CD4-positive, CD25-positive, alpha-beta regulatory T cell (primary cell): ENCODE data around the gene CHST11. TPM values are rescaled to one million over a fixed set of nuclear protein-coding genes. Genes with fewer than 3 reads are reported as not detected.

Experiments used
- ATAC-seq, 2 donors: fragments of 150-1000 bp; cut with Tn5 transposase; one replicate each; pipeline ENCODE4 v1.10.0; 2021; ENCODE audit warnings: low read depth in 2 of 2, moderate number of reproducible peaks in 2 of 2, moderate library complexity in 1 of 2
- DNase-seq, 3 donors: peaks; one replicate each; pipeline versions ENCODE4 v3.0.0 to v3.0.0-alpha.2; 2012 to 2022; ENCODE audit warnings: mixed read lengths in 1 of 3
- H3K27ac ChIP-seq: one replicate; pipeline ENCODE4 v1.7.0; 2013; ENCODE audit warnings: mild to moderate bottlenecking, low read length; ENCODE audit not compliant: insufficient read depth, poor library complexity, severe bottlenecking
- H3K27me3 ChIP-seq: one replicate; pipeline ENCODE4 v1.7.0; 2013; ENCODE audit warnings: low read length; ENCODE audit not compliant: control insufficient read depth, insufficient read depth
- H3K36me3 ChIP-seq: one replicate; pipeline ENCODE4 v1.7.0; 2013; ENCODE audit warnings: mild to moderate bottlenecking, low read length, moderate library complexity; ENCODE audit not compliant: control insufficient read depth, insufficient read depth
- H3K4me1 ChIP-seq: 2 replicates; pipeline ENCODE4 v1.7.0; 2013; ENCODE audit warnings: mild to moderate bottlenecking, low read length; ENCODE audit not compliant: insufficient read depth, control insufficient read depth, poor library complexity, severe bottlenecking
- H3K4me3 ChIP-seq: one replicate; pipeline ENCODE4 v1.7.0; 2013; ENCODE audit warnings: low read depth, mild to moderate bottlenecking, low read length, moderate library complexity
- H3K9me3 ChIP-seq, 2 experiments: 1 replicate in 1 of 2; 2 replicates in 1 of 2; pipeline ENCODE4 v1.7.0; 2013; ENCODE audit warnings: low read length in 2 of 2, mild to moderate bottlenecking in 1 of 2, moderate library complexity in 1 of 2; ENCODE audit not compliant: control insufficient read depth in 2 of 2
- H3K27ac Mint-ChIP-seq, 3 donors: one replicate each; pipeline ENCODE4 v1.8.0; 2020 to 2022; ENCODE audit warnings: mild to moderate bottlenecking in 3 of 3, mixed read lengths in 3 of 3, moderate library complexity in 2 of 3
- H3K27me3 Mint-ChIP-seq: one replicate; pipeline ENCODE4 v1.8.0; 2022; ENCODE audit warnings: mild to moderate bottlenecking, mixed read lengths
- H3K36me3 Mint-ChIP-seq: one replicate; pipeline ENCODE4 v1.8.0; 2020; ENCODE audit warnings: mixed read lengths
- H3K4me1 Mint-ChIP-seq, 4 donors: one replicate each; pipeline ENCODE4 v1.8.0; 2020 to 2022; ENCODE audit warnings: mixed read lengths in 4 of 4, mild to moderate bottlenecking in 1 of 4
- H3K4me3 Mint-ChIP-seq, 4 donors: one replicate each; pipeline ENCODE4 v1.8.0; 2020 to 2022; ENCODE audit warnings: mild to moderate bottlenecking in 4 of 4, mixed read lengths in 4 of 4, moderate library complexity in 3 of 4
- H3K9me3 Mint-ChIP-seq, 7 donors: one replicate each; pipeline ENCODE4 v1.8.0; 2020 to 2022; ENCODE audit warnings: mixed read lengths in 7 of 7, mild to moderate bottlenecking in 3 of 7, moderate library complexity in 2 of 7
- polyA plus RNA-seq, 4 donors: library from polyadenylated mRNA; unstranded; fragments of 300-500 nt; fragmentation: Illumina TruSeq; gene quantifications; one replicate each; pipeline ENCODE4 v1.2.3, GENCODE V29; 2021
- total RNA-seq: library from RNA; stranded (reverse); gene quantifications from one replicate; pipeline ENCODE4 v1.2.3, GENCODE V29; 2022

Gene CHST11
- total and polyA plus RNA-seq, 5 donors from 2014 or later = 70.2 to 192 (median 105) TPM

GRCh38 chr12:104506676-104507401 is 50.1 kb downstream of the CHST11 start:
- no peak overlapping the region for H3K27ac ChIP-seq
- no peak for DNase-seq
- H3K36me3 ChIP-seq = peaks cover 9% of the 10 kb centered on the region
- ATAC-seq = no peak
- H3K36me3 Mint-ChIP-seq = peaks cover 30% of the 10 kb centered on the region
- peaks cover 0 to 3% (median 0%) of the 10 kb centered on the region in 7 donors for H3K9me3 Mint-ChIP-seq
- H3K4me3 Mint-ChIP-seq = peak overlapping the region in 2 of 4 donors; percentile 40 to 68
- peaks cover 39 to 99% (median 87%) of the 10 kb centered on the region in 4 donors for H3K4me1 Mint-ChIP-seq
- no peaks in the 10 kb centered on the region for H3K27me3 ChIP-seq
- peak overlapping the region; percentile 70 to 98 (median 80) for H3K27ac Mint-ChIP-seq
- H3K9me3 ChIP-seq = no peaks in the 10 kb centered on the region
- H3K4me1 ChIP-seq = peaks cover 85% of the 10 kb centered on the region
- H3K27me3 Mint-ChIP-seq = no peaks in the 10 kb centered on the region
- H3K4me3 ChIP-seq = peak overlapping the region; percentile 2

- H3K9me3 Mint-ChIP-seq = peaks cover 0 to 3% (median 0%) of the 10 kb centered on the region in 7 donors
- H3K4me3 Mint-ChIP-seq = peak overlapping the region in 3 of 4 donors; percentile 1 to 74 (median 40)
- peaks cover 44 to 97% (median 85%) of the 10 kb centered on the region in 4 donors for H3K4me1 Mint-ChIP-seq
- Histone ChIP-seq H3K9me3 (no peaks in the 10 kb centered on the region), H3K4me3 (peak overlapping the region; percentile 2), H3K36me3 (peaks cover 9% of the 10 kb centered on the region), H3K27ac (peak overlapping the region; percentile 26), H3K27me3 (no peaks in the 10 kb centered on the region), H3K4me1 (peaks cover 77% of the 10 kb centered on the region)
- ATAC-seq (no peak), DNase-seq (no peak)
- peaks cover 34% of the 10 kb centered on the region for H3K36me3 Mint-ChIP-seq
- peak overlapping the region; percentile 80 to 98 (median 87) for H3K27ac Mint-ChIP-seq
- no peaks in the 10 kb centered on the region for H3K27me3 Mint-ChIP-seq
Measured at GRCh38 chr12:104507672-104508071, 50.9 kb downstream of the CHST11 start.

DNA sequence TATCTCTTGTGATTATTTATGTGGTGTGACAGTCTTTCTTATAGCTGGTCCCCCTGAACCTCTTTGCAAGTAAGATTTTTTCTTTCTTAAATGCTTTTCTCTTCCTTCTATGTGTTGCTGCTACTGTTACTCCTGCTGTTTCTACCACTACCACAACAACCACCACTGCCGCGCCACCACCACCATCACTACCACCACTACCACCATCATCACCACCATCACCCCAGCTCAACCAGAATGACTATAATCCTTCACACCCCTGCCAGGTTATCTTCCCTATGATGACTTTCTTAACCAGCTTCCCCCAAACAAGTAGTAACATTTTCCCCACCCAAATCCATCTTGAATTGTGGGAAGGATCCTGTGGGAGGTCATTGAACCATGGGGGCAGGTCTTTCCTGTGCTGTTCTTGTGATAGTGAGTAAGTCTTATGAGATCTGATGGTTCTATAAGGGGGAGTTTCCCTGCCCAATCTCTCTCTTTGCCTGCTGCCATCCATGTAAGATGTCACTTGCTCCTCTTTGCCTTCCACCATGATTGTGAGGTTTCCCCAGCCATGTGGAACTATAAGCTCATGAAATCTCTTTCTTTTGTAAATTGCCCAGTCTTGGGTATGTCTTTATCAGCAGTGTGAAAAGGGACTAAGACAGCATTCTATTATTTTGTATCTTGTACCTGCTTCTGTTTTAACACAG is 52.2 kb downstream of the CHST11 start:
- no peak for DNase-seq
- peaks cover 9% of the 10 kb centered on the region for H3K36me3 ChIP-seq
- H3K4me3 Mint-ChIP-seq = peak overlapping the region in 3 of 4 donors; percentile 27 to 59 (median 59)
- no peaks in the 10 kb centered on the region for H3K27me3 ChIP-seq
- H3K27ac Mint-ChIP-seq = peak overlapping the region; percentile 44 to 98 (median 80)
- peaks cover 30% of the 10 kb centered on the region for H3K36me3 Mint-ChIP-seq
- H3K4me3 ChIP-seq = no peak overlapping the region
- no peaks in the 10 kb centered on the region for H3K27me3 Mint-ChIP-seq
- peaks cover 0 to 3% (median 0%) of the 10 kb centered on the region in 7 donors for H3K9me3 Mint-ChIP-seq
- H3K4me1 ChIP-seq = peaks cover 66% of the 10 kb centered on the region
- peaks cover 38 to 93% (median 77%) of the 10 kb centered on the region in 4 donors for H3K4me1 Mint-ChIP-seq
- no peaks in the 10 kb centered on the region for H3K9me3 ChIP-seq
- peak overlapping the region; percentile 26 for H3K27ac ChIP-seq
- no peak for ATAC-seq

DNA sequence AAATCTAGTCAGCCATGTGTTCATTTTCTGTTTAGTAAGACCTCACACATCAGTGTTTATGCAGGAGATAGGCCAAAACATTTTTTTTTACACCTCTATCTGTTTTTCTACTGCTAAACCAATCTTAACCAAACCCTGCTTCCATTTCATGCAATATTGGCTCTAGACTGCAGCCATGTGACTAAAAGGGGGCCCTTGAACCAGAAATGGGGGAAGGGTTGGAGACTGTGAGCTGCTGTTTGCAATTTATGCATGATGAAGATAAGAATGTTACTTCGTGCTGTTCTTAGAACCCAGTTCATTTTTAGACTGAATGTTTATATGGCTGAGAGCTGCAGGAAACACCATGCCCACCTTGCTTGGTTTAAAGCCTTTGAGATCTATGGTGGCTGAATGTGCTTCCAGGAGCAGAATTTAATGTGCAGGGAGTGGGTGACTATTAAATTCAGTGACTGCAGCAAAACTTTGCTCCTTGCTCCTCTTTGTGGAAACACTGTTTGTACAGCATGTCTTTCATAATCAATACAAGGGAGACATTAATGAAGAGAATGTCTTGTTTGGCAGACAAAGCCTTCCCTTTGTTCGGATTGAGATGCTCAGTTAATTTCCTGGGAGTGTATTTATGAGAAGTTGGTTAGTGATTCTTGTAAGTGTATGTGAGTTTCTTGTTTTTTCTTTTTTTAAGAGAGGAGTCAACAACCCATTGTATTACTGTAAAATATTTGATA is 53.6 kb downstream of the CHST11 start:
- peaks cover 31% of the 10 kb centered on the region for H3K36me3 Mint-ChIP-seq
- peaks cover 0 to 3% (median 0%) of the 10 kb centered on the region in 7 donors for H3K9me3 Mint-ChIP-seq
- peak overlapping the region; percentile 49 for H3K4me3 ChIP-seq
- no peaks in the 10 kb centered on the region for H3K27me3 ChIP-seq
- H3K4me1 ChIP-seq = peaks cover 54% of the 10 kb centered on the region
- no peaks in the 10 kb centered on the region for H3K9me3 ChIP-seq
- peak overlapping the region; percentile 42 for H3K27ac ChIP-seq
- peak overlapping the region; percentile 45 to 76 (median 64) for H3K4me3 Mint-ChIP-seq
- H3K27ac Mint-ChIP-seq = peak overlapping the region; percentile 70 to 81 (median 76)
- H3K4me1 Mint-ChIP-seq = peaks cover 40 to 93% (median 78%) of the 10 kb centered on the region in 4 donors
- peak in 1 of 3 donors; percentile 89 for DNase-seq
- peaks cover 9% of the 10 kb centered on the region for H3K36me3 ChIP-seq
- ATAC-seq = peak; percentile 71 to 85
- H3K27me3 Mint-ChIP-seq = no peaks in the 10 kb centered on the region

DNA sequence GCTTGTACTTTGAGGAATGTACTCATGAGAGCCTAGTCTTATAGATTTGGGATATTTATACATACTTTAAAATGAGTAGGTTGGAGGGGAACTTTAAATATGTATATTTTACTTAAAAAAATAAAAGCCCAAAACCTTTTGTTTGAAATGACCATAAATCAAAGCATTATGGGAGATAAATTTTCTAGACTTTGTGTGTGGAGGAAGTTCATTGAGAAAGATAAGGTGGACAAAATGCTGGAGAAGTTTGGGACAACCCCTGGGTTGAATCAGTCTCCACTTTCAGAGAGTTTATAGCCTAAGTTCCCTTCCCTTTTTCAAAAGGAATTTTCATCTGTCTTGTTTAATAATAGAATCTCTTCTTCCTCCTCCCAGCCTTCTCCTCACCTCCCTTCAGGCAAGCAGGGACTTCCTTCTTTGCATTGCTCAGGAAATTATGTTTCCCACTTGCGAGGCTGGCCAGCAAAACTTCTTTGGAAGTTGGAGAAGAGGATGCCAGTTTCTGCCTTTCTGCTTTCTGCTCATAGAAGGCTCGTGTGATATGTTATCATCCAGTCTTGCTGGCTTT is 54.2 kb downstream of the CHST11 start:
- Histone ChIP-seq H3K9me3 (no peaks in the 10 kb centered on the region), H3K36me3 (peaks cover 9% of the 10 kb centered on the region), H3K27me3 (no peaks in the 10 kb centered on the region), H3K4me3 (peak overlapping the region; percentile 49), H3K4me1 (peaks cover 48% of the 10 kb centered on the region), H3K27ac (no peak overlapping the region)
- Mint-ChIP-seq H3K36me3 (peaks cover 29% of the 10 kb centered on the region), H3K27ac (peak overlapping the region; percentile 72 to 81 (median 78)), H3K4me3 (peak overlapping the region in 3 of 4 donors; percentile 59 to 76 (median 69)), H3K9me3 (peaks cover 0 to 3% (median 0%) of the 10 kb centered on the region in 7 donors), H3K27me3 (no peaks in the 10 kb centered on the region), H3K4me1 (peaks cover 42 to 93% (median 78%) of the 10 kb centered on the region in 4 donors)
- DNase-seq (no peak), ATAC-seq (no peak)

GRCh38 chr12:104513681-104514080 is 56.9 kb downstream of the CHST11 start:
- Mint-ChIP-seq H3K27ac (peak overlapping the region in 2 of 3 donors; percentile 28 to 44), H3K9me3 (peaks cover 0 to 3% (median 0%) of the 10 kb centered on the region in 7 donors), H3K27me3 (no peaks in the 10 kb centered on the region), H3K4me3 (peak overlapping the region in 2 of 4 donors; percentile 45 to 51), H3K4me1 (peaks cover 39 to 93% (median 77%) of the 10 kb centered on the region in 4 donors), H3K36me3 (peaks cover 17% of the 10 kb centered on the region)
- H3K36me3 ChIP-seq = peaks cover 3% of the 10 kb centered on the region
- H3K4me1 ChIP-seq = peaks cover 58% of the 10 kb centered on the region
- no peak overlapping the region for H3K27ac ChIP-seq
- DNase-seq = no peak
- no peak for ATAC-seq
- no peaks in the 10 kb centered on the region for H3K9me3 ChIP-seq
- H3K27me3 ChIP-seq = no peaks in the 10 kb centered on the region
- H3K4me3 ChIP-seq = no peak overlapping the region
